Activated CD4-positive, alpha-beta memory T cell treated with anti-CD3 and anti-CD28 coated beads for 36 hours (primary cell): ENCODE measurements around the gene IGFBP6. TPM values are rescaled to one million over a fixed set of nuclear protein-coding genes. Genes with fewer than 3 reads are reported as not detected.

Experiments used
- CTCF ChIA-PET: fragments of 350-600 bp; sonication (Branson Sonifier 250); formaldehyde crosslinking; loops from one replicate; lab custom pipeline; 2021; ENCODE audit warnings: antibody characterized with exemption, inconsistent platforms; lab: Charles Lee
- POLR2A ChIA-PET: fragments of 350-600 bp; sonication (Branson Sonifier 250); formaldehyde crosslinking; loops from one replicate; lab custom pipeline; 2021; ENCODE audit warnings: antibody characterized with exemption; lab: Charles Lee
- DNase-seq: peaks from one replicate; pipeline ENCODE4 v3.0.0-alpha.2; 2020
- H3K27ac Mint-ChIP-seq: one replicate; pipeline ENCODE4 v1.8.0; 2021; ENCODE audit warnings: mixed read lengths
- H3K27me3 Mint-ChIP-seq: one replicate; pipeline ENCODE4 v1.8.0; 2021; ENCODE audit warnings: mixed read lengths
- H3K36me3 Mint-ChIP-seq: one replicate; pipeline ENCODE4 v1.8.0; 2021; ENCODE audit warnings: mixed read lengths
- H3K4me1 Mint-ChIP-seq: one replicate; pipeline ENCODE4 v1.8.0; 2021; ENCODE audit warnings: low read depth, mixed read lengths
- H3K4me3 Mint-ChIP-seq: one replicate; pipeline ENCODE4 v1.8.0; 2021; ENCODE audit warnings: mild to moderate bottlenecking, mixed read lengths
- H3K9me3 Mint-ChIP-seq: one replicate; pipeline ENCODE4 v1.8.0; 2021; ENCODE audit warnings: mixed read lengths
- intact Hi-C: fragments of 100-400 bp; cut with micrococcal nuclease; formaldehyde crosslinking; loops from one replicate; pipeline ENCODE4 v1.15.1; 2023
- total RNA-seq, 2 experiments: library from RNA; stranded (reverse); gene quantifications; one replicate each; pipeline ENCODE4 v1.2.3, GENCODE V29; 2021

IGFBP6 gene
- total RNA-seq, 2 experiments from 2014 or later, result 4.1 to 4.9 TPM

GRCh38 chr12:53067074-53067992, 30.1 kb upstream of the IGFBP6 start:
- H3K4me3 Mint-ChIP-seq, result no peak overlapping the region

GRCh38 chr12:53067993-53068770, 29.3 kb upstream of the IGFBP6 start:
- intact Hi-C loops, result no loop called here
- H3K9me3 Mint-ChIP-seq, result no peaks in the 10 kb centered on the region
- no peak for DNase-seq
- no peak overlapping the region for H3K4me3 Mint-ChIP-seq
- peaks cover 8% of the 10 kb centered on the region for H3K4me1 Mint-ChIP-seq
- peaks cover 24% of the 10 kb centered on the region for H3K36me3 Mint-ChIP-seq
- no peaks in the 10 kb centered on the region for H3K27me3 Mint-ChIP-seq
- POLR2A ChIA-PET, result interaction anchor here (2.0 to 4.0 kb wide), 2 partner anchors 11 to 30 kb away, joined by 5 to 30 read pairs; partner anchors contain the start of gene IGFBP6
- no peak overlapping the region for H3K27ac Mint-ChIP-seq
- CTCF ChIA-PET, result interaction anchor here (5.9 to 11.6 kb wide), 2 partner anchors 10 to 33 kb away, joined by 122 to 348 read pairs; partner anchors contain the start of genes IGFBP6, SOAT2 and SPRYD3

More at GRCh38 chr12:53067074-53067992, 30.1 kb upstream of the IGFBP6 start:
- Mint-ChIP-seq H3K36me3 (peaks cover 17% of the 10 kb centered on the region), H3K4me1 (peaks cover 8% of the 10 kb centered on the region), H3K9me3 (no peaks in the 10 kb centered on the region), H3K27ac (no peak overlapping the region), H3K27me3 (no peaks in the 10 kb centered on the region)
- intact Hi-C loops, result no loop called here
- ChIA-PET CTCF (interaction anchor here (0.9 to 11.6 kb wide), 10 partner anchors 10 to 228 kb away, joined by 4 to 348 read pairs (median 18); partner anchors contain the start of genes IGFBP6, PFDN5, SOAT2 and SPRYD3), POLR2A (interaction anchor here (4.0 kb wide), 1 partner anchor 31 kb away, joined by 30 read pairs; the partner anchor contains the start of gene IGFBP6)
- no peak for DNase-seq

- no peak for DNase-seq
- intact Hi-C loops, result no loop called here
- H3K27ac Mint-ChIP-seq, result no peak overlapping the region
Measured at GRCh38 chr12:53068811-53069585, 28.5 kb upstream of the IGFBP6 start.

GRCh38 chr12:53069621-53070410, 27.7 kb upstream of the IGFBP6 start:
- Mint-ChIP-seq H3K9me3 (no peaks in the 10 kb centered on the region), H3K27ac (no peak overlapping the region), H3K36me3 (peaks cover 25% of the 10 kb centered on the region), H3K27me3 (no peaks in the 10 kb centered on the region), H3K4me3 (no peak overlapping the region), H3K4me1 (peaks cover 10% of the 10 kb centered on the region)
- intact Hi-C loops, result no loop called here
- ChIA-PET CTCF (interaction anchor here (1.6 to 11.6 kb wide), 2 partner anchors 31 to 275 kb away, joined by 4 to 348 read pairs; partner anchors contain the start of genes IGFBP6 and SOAT2), POLR2A (interaction anchor here (2.0 kb wide), 1 partner anchor 9 kb away, joined by 5 read pairs; no protein-coding TSS in a partner anchor)
- DNase-seq, result no peak

More at GRCh38 chr12:53068811-53069585, 28.5 kb upstream of the IGFBP6 start:
- ChIA-PET CTCF (interaction anchor here (5.9 to 11.6 kb wide), 2 partner anchors 9 to 32 kb away, joined by 122 to 348 read pairs; partner anchors contain the start of genes IGFBP6, SOAT2 and SPRYD3), POLR2A (interaction anchor here (2.0 kb wide), 1 partner anchor 10 kb away, joined by 5 read pairs; no protein-coding TSS in a partner anchor)
- no peaks in the 10 kb centered on the region for H3K27me3 Mint-ChIP-seq
- peaks cover 8% of the 10 kb centered on the region for H3K4me1 Mint-ChIP-seq
- H3K9me3 Mint-ChIP-seq, result no peaks in the 10 kb centered on the region
- H3K4me3 Mint-ChIP-seq, result no peak overlapping the region
- peaks cover 24% of the 10 kb centered on the region for H3K36me3 Mint-ChIP-seq

- no peak overlapping the region for H3K27ac Mint-ChIP-seq
Measured at GRCh38 chr12:53070877-53071492, 26.5 kb upstream of the IGFBP6 start.

GRCh38 chr12:53071591-53072551, 25.6 kb upstream of the IGFBP6 start:
- intact Hi-C loops, result no loop called here
- Mint-ChIP-seq H3K27ac (no peak overlapping the region), H3K4me1 (peaks cover 5% of the 10 kb centered on the region), H3K36me3 (peaks cover 23% of the 10 kb centered on the region), H3K27me3 (no peaks in the 10 kb centered on the region), H3K9me3 (no peaks in the 10 kb centered on the region), H3K4me3 (no peak overlapping the region)
- ChIA-PET POLR2A (no interaction called here), CTCF (interaction anchor here (1.2 to 11.6 kb wide), 6 partner anchors 10 to 273 kb away, joined by 3 to 348 read pairs (median 4); partner anchors contain the start of genes IGFBP6 and SOAT2)
- DNase-seq, result no peak

More at GRCh38 chr12:53070877-53071492, 26.5 kb upstream of the IGFBP6 start:
- Mint-ChIP-seq H3K27me3 (no peaks in the 10 kb centered on the region), H3K4me1 (peaks cover 9% of the 10 kb centered on the region), H3K9me3 (no peaks in the 10 kb centered on the region), H3K36me3 (peaks cover 19% of the 10 kb centered on the region), H3K4me3 (no peak overlapping the region)
- POLR2A ChIA-PET, result no interaction called here
- intact Hi-C loops, result no loop called here
- CTCF ChIA-PET, result interaction anchor here (1.2 to 11.6 kb wide), 5 partner anchors 15 to 274 kb away, joined by 3 to 348 read pairs (median 4); partner anchors contain the start of genes IGFBP6 and SOAT2
- DNase-seq, result no peak

GRCh38 chr12:53073881-53074280, 23.6 kb upstream of the IGFBP6 start:
- Mint-ChIP-seq H3K9me3 (no peaks in the 10 kb centered on the region), H3K27me3 (no peaks in the 10 kb centered on the region), H3K4me1 (peaks cover 18% of the 10 kb centered on the region), H3K27ac (no peak overlapping the region), H3K4me3 (no peak overlapping the region), H3K36me3 (peaks cover 27% of the 10 kb centered on the region)
- intact Hi-C loops, result no loop called here
- ChIA-PET POLR2A (no interaction called here), CTCF (interaction anchor here (0.7 to 10.2 kb wide), 3 partner anchors 8 to 1190 kb away, joined by 4 to 122 read pairs (median 8); partner anchors contain the start of gene IGFBP6)
- DNase-seq, result no peak

GRCh38 chr12:53074283-53074998, 23.0 kb upstream of the IGFBP6 start:
- H3K9me3 Mint-ChIP-seq, result no peaks in the 10 kb centered on the region
- H3K36me3 Mint-ChIP-seq, result peaks cover 27% of the 10 kb centered on the region
- H3K27ac Mint-ChIP-seq, result no peak overlapping the region
- H3K4me1 Mint-ChIP-seq, result peaks cover 18% of the 10 kb centered on the region
- ChIA-PET POLR2A (no interaction called here), CTCF (interaction anchor here (2.2 to 10.2 kb wide), 2 partner anchors 8 to 24 kb away, joined by 8 to 122 read pairs; partner anchors contain the start of gene IGFBP6)
- intact Hi-C loops, result no loop called here
- H3K27me3 Mint-ChIP-seq, result no peaks in the 10 kb centered on the region
- H3K4me3 Mint-ChIP-seq, result no peak overlapping the region
- no peak for DNase-seq

GRCh38 chr12:53074999-53075370, 22.5 kb upstream of the IGFBP6 start:
- CTCF ChIA-PET, result interaction anchor here (1.3 to 10.2 kb wide), 2 partner anchors 9 to 23 kb away, joined by 10 to 122 read pairs; no protein-coding TSS in a partner anchor
- intact Hi-C loops, result loop anchor here (5.0 kb wide), 1 partner anchor 127 kb away; no protein-coding TSS in a partner anchor
- H3K4me1 Mint-ChIP-seq, result peaks cover 21% of the 10 kb centered on the region
- no peak overlapping the region for H3K4me3 Mint-ChIP-seq
- H3K27ac Mint-ChIP-seq, result no peak overlapping the region
- POLR2A ChIA-PET, result interaction anchor here (1.3 kb wide), 1 partner anchor 12 kb away, joined by 4 read pairs; no protein-coding TSS in a partner anchor
- peaks cover 27% of the 10 kb centered on the region for H3K36me3 Mint-ChIP-seq
- no peaks in the 10 kb centered on the region for H3K27me3 Mint-ChIP-seq
- no peak for DNase-seq
- H3K9me3 Mint-ChIP-seq, result no peaks in the 10 kb centered on the region
